ENCODE results near the gene DHX58.
A peak's percentile ranks its signal among the peaks of the same experiment; 100 is the strongest.

The DHX58 gene

DNA sequence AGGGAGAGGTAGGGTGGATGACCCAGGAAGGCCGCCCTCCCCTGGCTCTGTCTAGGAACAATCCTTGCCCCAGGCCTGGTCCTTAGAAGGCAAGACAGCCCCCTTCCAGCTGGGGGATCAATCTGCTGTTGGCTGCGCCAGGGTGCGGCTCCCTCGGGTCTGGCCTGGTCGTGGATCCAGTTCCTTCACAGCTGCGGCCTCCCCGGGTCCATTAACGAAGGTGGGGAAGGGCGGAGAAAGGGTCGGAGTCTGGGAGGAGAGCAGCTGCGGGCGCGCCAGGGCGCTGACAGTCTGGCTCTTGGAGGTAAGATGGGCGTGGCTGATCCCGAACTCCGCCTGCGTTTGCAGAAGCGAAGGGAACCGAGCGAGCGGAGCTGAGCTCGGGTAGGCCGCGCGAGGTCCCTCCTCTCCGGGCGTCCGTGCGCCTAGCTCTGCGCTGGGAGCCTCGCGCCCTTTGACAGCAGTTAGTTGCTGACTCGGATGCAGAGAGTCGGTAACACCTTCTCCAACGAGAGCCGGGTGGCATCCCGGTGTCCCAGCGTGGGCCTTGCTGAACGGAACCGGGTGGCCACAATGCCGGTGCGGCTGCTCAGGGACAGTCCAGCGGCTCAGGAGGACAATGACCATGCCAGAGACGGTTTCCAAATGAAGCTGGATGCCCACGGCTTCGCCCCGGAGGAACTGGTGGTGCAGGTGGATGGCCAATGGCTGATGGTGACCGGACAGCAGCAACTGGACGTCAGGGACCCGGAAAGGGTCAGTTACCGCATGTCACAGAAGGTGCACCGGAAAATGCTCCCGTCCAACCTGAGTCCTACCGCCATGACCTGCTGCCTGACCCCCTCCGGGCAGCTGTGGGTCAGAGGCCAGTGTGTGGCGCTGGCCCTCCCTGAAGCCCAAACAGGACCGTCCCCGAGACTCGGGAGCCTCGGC, 10.1 kb upstream of the DHX58 start, which contains the start of gene HSPB9:
Gene HSPB9, plus strand, starts transcription at position 434 of the 933 bp plus-strand sequence. Its CDS starts 47 bp downstream, at position 481.
- no peak for DNase-seq (ENCODE audit: low read depth in 1 of 2, low spot score in 1 of 2)
- Histone ChIP-seq H3K27me3 (ENCODE audit: insufficient read depth, poor library complexity, severe bottlenecking) (no peaks in the 10 kb centered on the region), H3K4me3 (replicated peaks; ENCODE audit: insufficient read depth, low read length) (no peak within 1 kb of the TSS), H3K27ac (replicated peaks) (peak within 1 kb of the TSS; percentile 76)
- TF ChIP-seq CTCF (IDR thresholded peaks at IDR 0.05; ENCODE audit: insufficient read depth, low read length) (no peak), SPI1 (IDR thresholded peaks at IDR 0.05; ENCODE audit: borderline replicate concordance, low read depth) (no peak), POLR2AphosphoS5 (IDR thresholded peaks at IDR 0.05; ENCODE audit: low read depth) (no peak)
- TF ChIP-seq, protein P1, sequence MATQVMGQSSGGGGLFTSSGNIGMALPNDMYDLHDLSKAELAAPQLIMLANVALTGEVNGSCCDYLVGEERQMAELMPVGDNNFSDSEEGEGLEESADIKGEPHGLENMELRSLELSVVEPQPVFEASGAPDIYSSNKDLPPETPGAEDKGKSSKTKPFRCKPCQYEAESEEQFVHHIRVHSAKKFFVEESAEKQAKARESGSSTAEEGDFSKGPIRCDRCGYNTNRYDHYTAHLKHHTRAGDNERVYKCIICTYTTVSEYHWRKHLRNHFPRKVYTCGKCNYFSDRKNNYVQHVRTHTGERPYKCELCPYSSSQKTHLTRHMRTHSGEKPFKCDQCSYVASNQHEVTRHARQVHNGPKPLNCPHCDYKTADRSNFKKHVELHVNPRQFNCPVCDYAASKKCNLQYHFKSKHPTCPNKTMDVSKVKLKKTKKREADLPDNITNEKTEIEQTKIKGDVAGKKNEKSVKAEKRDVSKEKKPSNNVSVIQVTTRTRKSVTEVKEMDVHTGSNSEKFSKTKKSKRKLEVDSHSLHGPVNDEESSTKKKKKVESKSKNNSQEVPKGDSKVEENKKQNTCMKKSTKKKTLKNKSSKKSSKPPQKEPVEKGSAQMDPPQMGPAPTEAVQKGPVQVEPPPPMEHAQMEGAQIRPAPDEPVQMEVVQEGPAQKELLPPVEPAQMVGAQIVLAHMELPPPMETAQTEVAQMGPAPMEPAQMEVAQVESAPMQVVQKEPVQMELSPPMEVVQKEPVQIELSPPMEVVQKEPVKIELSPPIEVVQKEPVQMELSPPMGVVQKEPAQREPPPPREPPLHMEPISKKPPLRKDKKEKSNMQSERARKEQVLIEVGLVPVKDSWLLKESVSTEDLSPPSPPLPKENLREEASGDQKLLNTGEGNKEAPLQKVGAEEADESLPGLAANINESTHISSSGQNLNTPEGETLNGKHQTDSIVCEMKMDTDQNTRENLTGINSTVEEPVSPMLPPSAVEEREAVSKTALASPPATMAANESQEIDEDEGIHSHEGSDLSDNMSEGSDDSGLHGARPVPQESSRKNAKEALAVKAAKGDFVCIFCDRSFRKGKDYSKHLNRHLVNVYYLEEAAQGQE (IDR thresholded peaks at IDR 0.05; ENCODE audit: insufficient replicate concordance, low read depth), result no peak

GRCh38 chr17:42120770-42121769, 8.6 kb upstream of the DHX58 start, which contains the start of gene KAT2A:
KAT2A (minus strand) TSS chr17:42121367; CDS start chr17:42121304, 63 bp downstream.
- Histone ChIP-seq H3K27me3 (ENCODE audit: insufficient read depth, poor library complexity, severe bottlenecking) (no peaks in the 10 kb centered on the region), H3K27ac (replicated peaks) (peak within 1 kb of the TSS; percentile 76), H3K4me3 (replicated peaks; ENCODE audit: insufficient read depth, low read length) (peak within 1 kb of the TSS; percentile 71)
- peak; percentile 75 to 84 for DNase-seq (ENCODE audit: low read depth in 1 of 2, low spot score in 1 of 2)
- TF ChIP-seq, protein P1 (IDR thresholded peaks at IDR 0.05; ENCODE audit: insufficient replicate concordance, low read depth), result no peak
- TF ChIP-seq SPI1 (IDR thresholded peaks at IDR 0.05; ENCODE audit: borderline replicate concordance, low read depth) (no peak), POLR2AphosphoS5 (IDR thresholded peaks at IDR 0.05; ENCODE audit: low read depth) (peak; percentile 85)

DNA sequence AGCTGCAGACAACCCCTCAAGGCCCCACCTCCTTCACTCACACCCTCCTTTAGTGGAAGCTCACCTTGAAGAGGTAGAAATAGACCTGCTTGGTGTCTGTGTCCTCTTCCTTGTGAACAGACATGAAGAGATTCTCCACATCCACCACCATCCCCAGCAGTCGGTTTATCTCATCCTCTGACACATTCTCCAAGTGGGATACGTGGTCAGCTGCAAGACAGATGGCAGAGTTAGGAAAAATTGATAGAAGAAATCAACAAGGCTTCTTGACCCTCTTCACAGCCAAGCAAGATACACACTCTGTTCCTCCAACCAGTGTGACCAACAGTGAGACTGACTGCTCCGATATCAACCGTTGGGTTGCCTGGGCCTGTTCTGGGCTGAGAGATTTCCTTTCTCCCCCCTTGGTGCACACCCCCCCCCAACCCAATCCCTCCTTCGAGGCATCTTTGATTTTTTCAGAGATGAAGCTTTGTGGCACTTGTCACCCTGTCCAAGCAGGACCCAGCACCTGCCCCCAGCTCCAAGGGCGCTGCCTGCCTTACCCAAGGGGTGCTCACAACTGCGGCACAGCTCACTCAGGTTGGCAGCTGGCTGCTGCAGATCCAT, 7.8 kb upstream of the DHX58 start:
- no peak for TF ChIP-seq GABPA (IDR thresholded peaks at IDR 0.05; ENCODE audit: low read depth)
- TF ChIP-seq SPI1 (IDR thresholded peaks at IDR 0.05; ENCODE audit: borderline replicate concordance, low read depth), result no peak
- TF ChIP-seq, protein P1 (IDR thresholded peaks at IDR 0.05; ENCODE audit: insufficient replicate concordance, low read depth), result no peak
- no peak for TF ChIP-seq CTCF (IDR thresholded peaks at IDR 0.05; ENCODE audit: insufficient read depth, low read length)
- TF ChIP-seq POLR2AphosphoS5 (IDR thresholded peaks at IDR 0.05; ENCODE audit: low read depth), result no peak
- H3K4me3 ChIP-seq (replicated peaks; ENCODE audit: insufficient read depth, low read length), result peak overlapping the region; percentile 71
- no peaks in the 10 kb centered on the region for H3K27me3 ChIP-seq (ENCODE audit: insufficient read depth, poor library complexity, severe bottlenecking)
- H3K27ac ChIP-seq (replicated peaks), result peak overlapping the region; percentile 76
- DNase-seq (ENCODE audit: low read depth in 1 of 2, low spot score in 1 of 2), result no peak

Measured in HL-60 (cell line).